T47D (cell line): ENCODE measurements around the gene ADGRL2.

Source experiments
- DNase-seq, 2 experiments: peaks; one replicate each; pipeline versions ENCODE4 v3.0.0 to v3.0.0-alpha.2; 2011 to 2012; ENCODE audit warnings: low read depth in 1 of 2, low spot score in 1 of 2
- JUND ChIP-seq: IDR thresholded peaks from 2 replicates; pipeline ENCODE4 v1.6.1; 2012; ENCODE audit warnings: low read depth
- in situ Hi-C: cut with HindIII; loops from 2 replicates; pipeline ENCODE4 v1.10.0; 2016; ENCODE audit warnings: low sequenced_read_pairs, low pct_unique_long_range_greater_than_20kb

The ADGRL2 gene

GRCh38 chr1:81800695-81801650 lies at the start of gene ADGRL2:
ADGRL2 (plus strand) TSS chr1:81800934; CDS start chr1:81836985, 36,051 bp downstream.
- no peak; the same call in 1 of the 2 replicates for TF ChIP-seq JUND
- peak; percentile 56 to 78 for DNase-seq
- in situ Hi-C loops: no loop called here

DNA sequence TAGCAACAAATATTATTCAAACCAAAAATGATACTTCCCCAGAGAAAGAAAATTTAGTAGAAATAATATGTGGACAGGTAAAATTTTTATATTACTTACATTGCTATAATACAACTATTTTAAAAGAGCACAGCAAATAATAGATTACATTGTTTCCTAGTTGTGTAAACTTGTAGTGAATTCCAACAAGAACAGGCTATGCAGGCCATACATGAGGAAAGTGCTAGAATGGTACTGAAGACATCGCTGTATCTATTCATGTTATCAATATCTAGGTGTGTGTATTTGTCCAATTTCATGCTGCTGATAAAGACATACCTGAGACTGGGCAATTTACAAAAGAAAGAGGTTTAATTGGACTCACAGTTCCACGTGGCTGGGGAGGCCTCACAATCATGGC lies 47.9 kb upstream of the ADGRL2 start:
- no peak for DNase-seq
- no peak for TF ChIP-seq JUND
- in situ Hi-C loops: no loop called here

DNA sequence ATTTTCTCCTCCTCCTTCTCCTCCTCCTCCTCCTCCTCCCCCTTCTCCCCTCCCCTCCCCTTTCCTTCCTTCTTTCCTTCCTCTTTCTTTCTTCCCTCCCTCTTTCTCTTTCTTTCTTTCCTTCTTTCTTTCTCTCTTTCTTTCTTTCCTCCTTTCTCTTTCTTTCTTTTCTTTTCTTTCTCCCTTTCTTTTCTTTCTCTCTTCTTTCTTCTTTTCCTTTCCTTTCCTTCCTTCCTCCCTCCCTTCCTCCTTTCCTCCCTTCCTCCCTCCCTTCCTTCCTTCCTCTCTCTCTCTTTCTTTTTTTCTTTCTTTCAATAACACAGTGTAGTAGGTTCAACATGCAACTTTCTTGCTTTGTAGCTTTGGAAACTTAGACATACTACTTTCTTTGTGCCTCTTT lies 46.3 kb upstream of the ADGRL2 start:
- no peak for DNase-seq
- TF ChIP-seq JUND: no peak
- in situ Hi-C loops: no loop called here

DNA sequence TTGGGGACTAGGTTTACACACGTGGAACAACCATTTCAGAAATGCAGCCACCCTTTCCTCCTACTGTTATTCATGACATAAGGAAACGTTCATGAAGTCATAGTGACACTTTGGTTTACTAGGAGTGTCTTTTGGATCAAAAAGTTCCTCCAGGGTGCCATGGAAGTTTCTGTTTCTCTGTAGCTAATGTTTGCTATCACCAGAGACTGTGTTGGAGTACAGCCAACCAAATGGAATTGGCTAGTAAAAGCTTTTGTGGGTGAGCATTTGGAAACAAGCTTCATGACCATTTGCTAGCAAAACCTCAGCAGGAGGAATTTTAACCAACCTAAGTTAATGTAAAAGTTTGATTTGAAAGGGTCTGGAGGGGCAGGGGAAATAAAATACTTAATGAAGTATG lies 43.9 kb upstream of the ADGRL2 start:
- no peak for DNase-seq
- in situ Hi-C loops: no loop called here
- no peak for TF ChIP-seq JUND

DNA sequence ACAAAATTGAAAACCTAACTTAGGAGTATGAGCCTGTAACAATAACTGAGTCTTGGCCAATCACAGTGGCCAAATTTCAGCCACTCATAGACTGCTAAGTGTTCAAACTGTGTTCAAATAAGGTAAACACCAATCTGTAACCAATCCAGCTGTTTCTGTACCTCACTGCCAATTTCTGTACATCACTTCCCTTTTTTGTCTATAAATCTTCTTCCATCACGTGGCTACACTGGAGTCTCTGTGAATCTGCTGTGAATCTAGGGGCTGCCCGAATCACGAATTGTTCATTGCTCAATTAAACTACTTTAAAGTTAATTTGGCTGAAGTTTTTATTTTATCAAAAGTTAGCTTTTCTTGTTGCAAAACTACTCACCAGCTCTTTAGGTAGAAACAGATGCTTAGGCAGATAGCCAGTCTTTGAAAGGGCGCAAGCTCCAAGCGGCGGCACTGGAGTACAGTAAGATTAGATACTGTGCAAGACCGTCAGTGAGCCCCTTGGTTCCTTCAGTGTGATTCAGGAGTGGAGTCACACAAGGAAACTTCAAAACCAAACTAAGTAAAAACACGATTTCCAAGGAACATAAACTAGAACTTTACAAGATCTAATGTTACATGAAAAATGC lies 43.2 kb upstream of the ADGRL2 start:
- in situ Hi-C loops: no loop called here
- no peak for TF ChIP-seq JUND
- no peak for DNase-seq

GRCh38 chr1:81758181-81758580 lies 42.6 kb upstream of the ADGRL2 start:
- TF ChIP-seq JUND: no peak
- peak in 1 of 2 experiments; percentile 19 for DNase-seq
- in situ Hi-C loops: no loop called here

- in situ Hi-C loops: no loop called here
- no peak for TF ChIP-seq JUND
- DNase-seq: peak in 1 of 2 experiments; percentile 18
Measured at GRCh38 chr1:81760477-81761097, 40.1 kb upstream of the ADGRL2 start.

- in situ Hi-C loops: no loop called here
- DNase-seq: peak in 1 of 2 experiments; percentile 56
- no peak for TF ChIP-seq JUND
Measured at GRCh38 chr1:81775510-81775909, 25.2 kb upstream of the ADGRL2 start.

DNA sequence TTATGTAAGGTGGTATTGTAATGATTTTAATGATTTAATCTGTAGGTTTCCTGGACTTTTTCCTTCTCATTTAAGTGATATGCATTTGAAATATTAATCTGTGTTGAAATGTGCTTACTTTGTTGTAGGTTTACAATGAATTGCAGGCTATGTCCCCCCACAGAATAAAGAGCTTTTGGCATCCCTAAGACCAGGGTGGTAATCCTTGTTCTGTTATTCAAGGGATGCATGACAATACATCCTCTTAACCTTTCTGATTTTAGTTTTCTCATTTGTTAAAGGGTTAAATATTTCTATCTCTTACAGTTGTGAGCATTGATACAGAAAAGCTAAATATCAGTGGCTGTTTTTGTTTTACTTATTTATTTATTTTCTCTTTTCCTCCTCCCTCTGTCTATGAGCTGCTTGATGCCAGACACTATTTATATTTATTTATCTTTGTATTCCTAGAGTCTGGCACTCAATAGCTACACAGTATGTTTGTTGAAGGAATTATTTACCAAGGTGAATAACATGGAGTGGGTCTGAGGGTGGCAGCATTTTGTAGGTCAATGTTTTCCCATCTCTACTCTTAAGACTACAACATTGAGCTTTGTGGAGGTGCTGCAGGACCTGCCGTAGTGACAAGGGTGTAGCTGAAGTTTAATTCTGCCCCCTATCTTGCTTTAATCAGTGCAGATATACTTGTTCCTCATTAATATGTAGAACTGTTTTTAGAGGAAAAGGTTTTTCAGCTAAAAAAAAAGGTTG lies 19.9 kb upstream of the ADGRL2 start:
- TF ChIP-seq JUND: no peak
- in situ Hi-C loops: no loop called here
- no peak for DNase-seq

DNA sequence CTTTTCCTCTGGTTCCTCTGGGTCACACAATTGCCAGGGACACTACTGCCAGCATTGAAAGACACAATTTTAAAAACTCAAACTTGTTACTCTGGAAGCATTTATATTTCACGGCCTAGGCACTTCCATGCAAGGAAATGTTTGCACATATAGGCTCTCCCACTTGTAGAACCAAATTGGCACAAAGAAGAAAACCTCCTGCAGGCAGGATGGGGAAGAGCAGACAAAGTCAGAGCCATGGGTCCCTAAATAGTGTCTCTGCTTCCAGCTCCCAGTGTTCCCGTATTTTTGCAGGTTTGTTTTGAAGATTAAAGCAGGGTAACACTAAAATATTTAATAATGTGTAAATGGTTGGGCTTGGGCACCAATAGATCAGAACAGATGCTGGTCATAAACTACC lies 19.0 kb upstream of the ADGRL2 start:
- in situ Hi-C loops: no loop called here
- TF ChIP-seq JUND: no peak
- DNase-seq: no peak

- in situ Hi-C loops: no loop called here
- TF ChIP-seq JUND: no peak
- DNase-seq: no peak
Measured at GRCh38 chr1:81792184-81792583, 8.6 kb upstream of the ADGRL2 start.

GRCh38 chr1:81797701-81798100 lies 3.0 kb upstream of the ADGRL2 start:
- no peak for TF ChIP-seq JUND
- DNase-seq: no peak
- in situ Hi-C loops: no loop called here
